ENCODE results near the gene CLASP1.
"Not testable (repeated sequence)": the region's sequence is repeated elsewhere in the genome, so short reads cannot be mapped to it uniquely, and the experiment has no call there.

The CLASP1 gene

GRCh38 chr2:121659933-121660332 is 10.7 kb upstream of the CLASP1 start:
- ATAC-seq: no peak

GRCh38 chr2:121658393-121658792 is 9.1 kb upstream of the CLASP1 start:
- not testable (repeated sequence) for ATAC-seq

GRCh38 chr2:121653035-121653434 is 3.8 kb upstream of the CLASP1 start:
- ATAC-seq: no peak

GRCh38 chr2:121650315-121650930 is 1.2 kb upstream of the CLASP1 start:
- ATAC-seq: no peak

GRCh38 chr2:121649596-121650314 is 493 bp upstream of the CLASP1 start:
- ATAC-seq: peak; percentile 97 to 98

GRCh38 chr2:121648206-121649148 is 785 bp downstream of the CLASP1 start:
- ATAC-seq: peak; percentile 22 to 30

GRCh38 chr2:121647396-121647795 is 1.9 kb downstream of the CLASP1 start:
- ATAC-seq: no peak

GRCh38 chr2:121644715-121645114 is 4.5 kb downstream of the CLASP1 start:
- no peak for ATAC-seq

GRCh38 chr2:121643877-121644276 is 5.4 kb downstream of the CLASP1 start:
- ATAC-seq: no peak

GRCh38 chr2:121640380-121641316 is 8.6 kb downstream of the CLASP1 start:
- no peak for ATAC-seq

- not testable (repeated sequence) for ATAC-seq
These were observed 9.4 kb downstream of the CLASP1 start for GRCh38 chr2:121639846-121640245.

GRCh38 chr2:121638333-121638732 is 10.9 kb downstream of the CLASP1 start:
- ATAC-seq: no peak

GRCh38 chr2:121635371-121635770 is 13.9 kb downstream of the CLASP1 start:
- ATAC-seq: no peak

GRCh38 chr2:121634354-121635307 is 14.6 kb downstream of the CLASP1 start:
- ATAC-seq: peak in 1 of 2 donors; percentile 33

GRCh38 chr2:121633463-121633862 is 15.8 kb downstream of the CLASP1 start:
- ATAC-seq: no peak

- no peak for ATAC-seq
These were observed 21.7 kb downstream of the CLASP1 start for GRCh38 chr2:121627525-121628050.

- ATAC-seq: no peak
These were observed 22.3 kb downstream of the CLASP1 start for GRCh38 chr2:121626777-121627524.

- no peak for ATAC-seq
These were observed 23.3 kb downstream of the CLASP1 start for GRCh38 chr2:121625953-121626352.

GRCh38 chr2:121617042-121617599 is 32.1 kb downstream of the CLASP1 start:
- no peak for ATAC-seq

GRCh38 chr2:121613774-121614173 is 35.5 kb downstream of the CLASP1 start:
- no peak for ATAC-seq

Measured in activated CD4-positive, CD25-positive, alpha-beta regulatory T cell treated with anti-CD3 and anti-CD28 coated beads, Interleukin-2, amount 50 U/mL, for 24 hours (primary cell).